Forelimb muscle (tissue), 1 donor: ENCODE results near the gene B3GALNT1. TPM values are rescaled to one million over a fixed set of nuclear protein-coding genes. Genes with fewer than 3 reads are reported as not detected.
"Not testable (repeated sequence)": the region's sequence is repeated elsewhere in the genome, so short reads cannot be mapped to it uniquely, and the experiment has no call there.

Source experiments
- DNase-seq: peaks from one replicate; pipeline ENCODE4 v3.0.0-alpha.2; 2013; ENCODE audit warnings: low read depth
- polyA plus RNA-seq: library from polyadenylated mRNA; unstranded; fragments of 120-200 nt; gene quantifications from one replicate; pipeline ENCODE4 v1.2.1, GENCODE V29; 2013; ENCODE audit not compliant: insufficient read length

Gene B3GALNT1
- polyA plus RNA-seq, 1 donor = 16.9 TPM

DNA sequence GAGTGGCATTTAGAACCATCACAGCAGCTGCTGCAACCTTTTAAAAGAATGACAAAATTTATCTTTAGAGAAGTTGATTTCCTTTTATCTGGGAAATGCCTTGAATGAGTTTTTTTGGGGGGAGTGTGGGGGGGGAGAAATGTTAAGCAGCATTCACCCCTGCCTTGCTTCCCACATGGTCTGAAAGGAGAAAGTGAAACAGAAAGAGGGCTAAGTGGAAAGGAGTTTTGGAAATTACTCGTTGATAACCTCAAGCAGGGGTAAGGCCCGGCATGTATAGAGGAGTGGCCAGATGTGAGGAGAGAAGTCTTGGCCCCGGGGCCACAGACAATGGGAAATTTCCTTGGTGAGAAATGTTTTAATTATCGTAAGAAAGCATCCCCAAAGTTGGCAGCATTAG, 23.5 kb downstream of the B3GALNT1 start:
- DNase-seq = no peak

DNA sequence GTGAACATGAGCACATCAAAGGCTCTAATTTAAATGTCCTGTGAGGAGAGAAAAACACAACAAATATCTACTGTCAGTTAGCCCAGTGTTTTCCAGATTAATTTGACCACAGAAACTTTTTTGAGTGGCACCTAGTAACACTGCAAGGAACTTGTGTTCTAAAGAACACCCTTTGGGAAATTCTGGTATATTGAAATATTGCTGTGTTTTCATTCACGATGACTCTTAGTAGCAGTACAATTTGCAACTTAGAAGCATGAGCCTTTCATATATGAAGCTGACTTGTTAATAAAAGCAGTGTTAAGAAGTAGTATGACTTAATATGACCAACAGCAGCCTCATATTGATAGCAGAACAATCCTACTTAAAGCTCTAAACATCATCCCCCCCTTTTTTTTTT, 32.0 kb downstream of the B3GALNT1 start:
- DNase-seq = no peak

DNA sequence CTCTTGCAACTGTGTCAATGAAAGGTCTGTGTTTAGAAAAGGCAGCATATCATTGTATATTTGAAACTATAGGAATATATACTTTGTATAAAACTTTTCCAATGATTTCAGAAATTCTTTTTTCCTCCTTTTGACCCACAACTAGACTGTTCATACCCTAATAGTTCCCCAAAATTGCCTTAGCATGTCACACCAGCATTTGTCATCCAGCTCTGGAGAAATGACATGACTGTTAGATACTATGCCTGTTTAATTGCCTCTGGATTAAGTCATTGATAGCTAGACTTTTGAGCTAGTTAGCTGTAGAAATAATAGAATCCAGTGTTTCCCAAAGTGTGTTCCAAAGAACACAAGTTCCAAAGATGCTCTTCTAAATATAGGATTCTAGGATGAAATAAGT, 32.4 kb downstream of the B3GALNT1 start:
- no peak for DNase-seq

DNA sequence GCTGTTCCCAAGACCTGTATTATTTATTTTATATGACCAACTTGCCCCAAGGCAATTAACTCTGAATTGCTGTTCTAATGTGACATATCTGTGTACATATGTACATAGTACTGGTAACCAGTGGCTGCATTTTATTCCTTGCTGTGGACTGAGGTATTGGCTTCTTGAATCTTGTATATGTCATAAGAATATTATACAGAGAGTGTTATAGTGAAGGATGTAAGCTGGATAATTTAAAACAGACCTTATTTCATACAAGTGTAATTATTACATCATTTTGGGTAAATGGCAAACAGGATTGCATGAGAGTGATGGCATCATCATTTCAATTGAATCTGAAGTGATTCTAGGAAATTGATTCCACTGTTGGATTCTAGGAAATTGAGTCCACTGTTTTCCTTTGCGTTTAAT, 32.9 kb downstream of the B3GALNT1 start:
- no peak for DNase-seq

DNA sequence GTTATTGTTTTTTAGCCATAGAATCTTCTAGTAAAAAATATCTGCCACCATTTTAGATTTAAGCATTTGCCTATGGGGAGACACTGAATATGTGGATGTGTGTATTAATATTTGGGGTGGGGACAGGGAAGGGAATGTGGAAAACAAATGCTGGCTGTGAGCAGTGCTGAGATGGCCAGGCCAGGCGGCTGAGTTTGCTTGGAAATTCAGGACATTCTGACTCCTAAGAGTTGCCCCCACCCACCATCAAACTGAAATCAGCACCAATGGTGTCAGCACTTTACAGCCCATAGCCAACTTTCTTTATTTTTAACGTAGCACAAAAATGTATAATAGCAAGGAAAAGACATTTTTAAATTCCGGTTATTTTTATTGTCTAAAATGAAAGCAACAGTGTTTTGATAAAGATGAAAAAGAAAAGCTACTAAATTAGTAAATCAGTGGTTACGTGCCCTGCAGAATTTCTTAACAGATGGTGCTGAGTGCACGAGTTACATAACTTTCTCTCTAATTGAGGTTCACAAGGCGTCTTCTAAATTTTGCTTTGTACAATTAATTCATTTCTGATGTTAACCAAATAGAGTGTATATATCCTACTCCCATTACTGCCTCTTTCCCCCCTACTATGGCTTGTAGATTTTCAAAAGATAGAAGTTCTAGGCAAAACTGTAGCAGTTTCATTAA, 34.0 kb downstream of the B3GALNT1 start:
- no peak for DNase-seq

DNA sequence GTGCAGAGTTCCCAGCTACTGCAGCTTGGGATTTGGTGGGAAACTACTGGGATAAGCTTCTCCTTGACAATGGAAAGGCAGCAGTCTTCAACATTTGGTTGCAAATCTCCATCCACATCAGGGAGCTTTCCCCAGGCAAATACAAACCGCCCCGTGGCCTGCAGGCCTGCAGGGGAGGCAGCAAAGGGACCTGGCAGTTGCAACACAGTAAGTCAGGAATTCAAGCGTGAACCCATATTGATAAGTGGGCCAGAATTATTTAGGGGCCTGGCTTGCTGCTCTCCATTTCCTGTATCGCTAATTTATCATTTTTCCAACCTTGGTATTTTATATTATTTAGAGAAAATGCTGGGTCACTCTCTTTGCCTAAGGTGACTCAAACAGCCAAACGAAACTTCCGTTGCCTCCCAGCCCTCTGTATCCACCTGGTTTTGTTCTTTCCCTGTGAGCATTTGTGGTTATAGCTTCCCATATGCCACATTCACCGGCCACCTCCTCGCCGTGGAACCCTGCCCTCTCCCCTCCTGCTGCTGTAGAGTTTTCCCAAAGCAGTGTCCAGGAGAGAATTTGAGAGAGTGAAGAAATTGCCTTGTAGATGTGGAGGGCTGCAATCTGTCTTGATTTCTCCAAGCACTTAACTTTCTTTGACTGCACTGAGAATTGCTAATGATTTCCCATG, 34.8 kb downstream of the B3GALNT1 start:
- no peak for DNase-seq

DNA sequence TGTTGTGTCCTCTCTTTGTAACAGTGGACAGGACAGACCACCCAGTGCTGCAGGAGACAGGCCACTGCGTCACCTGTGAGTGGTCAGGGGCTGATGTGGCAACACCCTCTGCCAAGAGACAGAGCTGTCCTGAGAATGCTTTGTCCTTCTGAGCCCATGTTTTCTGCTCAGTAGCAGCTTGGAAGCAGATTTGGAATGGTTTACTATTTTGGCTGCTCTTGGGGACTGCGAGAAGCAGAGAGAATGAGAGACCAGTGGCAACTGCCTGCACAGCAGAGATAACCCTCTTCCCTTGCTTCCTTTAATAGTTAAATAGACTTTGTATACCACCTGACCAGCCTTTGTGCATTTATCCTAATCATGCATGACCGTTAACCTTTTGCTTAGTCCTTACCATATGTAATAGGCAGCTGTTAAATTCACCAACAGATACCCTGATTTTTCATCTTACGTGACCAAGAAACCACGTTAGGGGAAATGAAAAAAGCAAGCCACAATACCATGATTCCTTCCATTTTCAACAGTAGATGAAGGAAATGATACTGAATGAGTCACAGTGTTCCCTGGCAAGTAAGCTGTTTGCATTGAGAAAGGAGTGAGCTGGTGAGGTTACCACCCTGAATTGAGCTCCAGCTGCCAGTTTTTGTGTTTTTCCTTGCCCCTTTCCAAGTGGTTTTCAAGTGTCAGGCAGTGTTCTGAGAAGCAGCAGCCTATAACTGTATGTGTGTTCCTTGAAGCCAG, 35.5 kb downstream of the B3GALNT1 start:
- no peak for DNase-seq

DNA sequence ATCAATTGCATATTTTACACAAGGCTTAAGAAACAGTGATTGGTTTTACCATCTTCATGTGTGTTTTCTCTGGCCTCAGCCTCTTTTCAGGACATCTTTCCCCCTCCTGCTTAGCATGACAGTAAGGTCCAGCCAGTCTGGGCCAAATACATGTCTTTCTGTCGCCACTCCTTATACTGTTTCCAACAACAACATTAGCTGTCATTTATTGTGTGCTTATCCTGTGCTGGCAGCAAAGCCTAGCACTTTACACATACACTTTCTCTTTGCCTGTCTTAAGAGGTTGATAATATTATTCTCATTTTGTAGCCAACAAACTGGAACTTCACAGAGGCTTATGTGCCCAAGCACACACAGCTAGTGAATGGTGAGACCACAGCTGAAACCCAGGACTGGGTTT, 37.8 kb downstream of the B3GALNT1 start:
- DNase-seq = no peak

DNA sequence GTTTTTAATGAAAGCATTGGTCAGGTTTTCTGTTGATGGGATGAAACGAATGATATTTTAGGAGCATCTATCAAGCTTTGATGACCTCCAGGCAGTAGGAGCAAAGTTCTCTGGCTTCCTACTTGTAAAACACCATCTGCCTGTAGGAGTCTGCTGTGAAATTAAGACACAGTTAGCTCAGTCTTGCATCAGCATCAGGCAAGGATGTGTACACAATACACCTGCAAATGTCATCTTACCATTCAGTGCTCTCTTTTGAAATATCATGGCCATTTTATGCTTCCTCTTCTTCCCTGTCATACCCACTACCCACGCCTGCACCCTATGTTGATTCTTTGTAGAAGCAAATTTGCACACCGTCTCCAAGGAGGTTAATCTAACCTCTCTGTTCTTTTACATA, 38.2 kb downstream of the B3GALNT1 start:
- no peak for DNase-seq

DNA sequence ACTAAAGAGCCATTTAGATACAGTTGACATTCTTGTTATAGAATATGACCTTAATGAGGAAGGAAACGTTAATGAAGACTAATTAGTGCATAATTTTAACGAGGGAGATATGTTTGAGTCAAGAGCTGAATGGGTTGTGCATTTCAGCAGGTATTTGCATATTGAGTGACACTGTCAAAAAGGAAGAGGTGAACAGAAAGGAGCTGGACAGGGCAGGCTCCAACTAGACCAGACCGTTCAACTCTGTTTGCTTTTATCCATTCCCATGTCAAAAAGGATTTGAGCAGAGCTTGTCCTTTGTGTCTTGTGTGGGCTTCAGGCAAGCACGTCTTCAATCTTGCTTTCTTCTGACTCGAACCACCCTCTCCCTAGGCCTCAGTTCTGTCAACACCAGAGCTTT, 40.7 kb downstream of the B3GALNT1 start:
- DNase-seq = no peak

DNA sequence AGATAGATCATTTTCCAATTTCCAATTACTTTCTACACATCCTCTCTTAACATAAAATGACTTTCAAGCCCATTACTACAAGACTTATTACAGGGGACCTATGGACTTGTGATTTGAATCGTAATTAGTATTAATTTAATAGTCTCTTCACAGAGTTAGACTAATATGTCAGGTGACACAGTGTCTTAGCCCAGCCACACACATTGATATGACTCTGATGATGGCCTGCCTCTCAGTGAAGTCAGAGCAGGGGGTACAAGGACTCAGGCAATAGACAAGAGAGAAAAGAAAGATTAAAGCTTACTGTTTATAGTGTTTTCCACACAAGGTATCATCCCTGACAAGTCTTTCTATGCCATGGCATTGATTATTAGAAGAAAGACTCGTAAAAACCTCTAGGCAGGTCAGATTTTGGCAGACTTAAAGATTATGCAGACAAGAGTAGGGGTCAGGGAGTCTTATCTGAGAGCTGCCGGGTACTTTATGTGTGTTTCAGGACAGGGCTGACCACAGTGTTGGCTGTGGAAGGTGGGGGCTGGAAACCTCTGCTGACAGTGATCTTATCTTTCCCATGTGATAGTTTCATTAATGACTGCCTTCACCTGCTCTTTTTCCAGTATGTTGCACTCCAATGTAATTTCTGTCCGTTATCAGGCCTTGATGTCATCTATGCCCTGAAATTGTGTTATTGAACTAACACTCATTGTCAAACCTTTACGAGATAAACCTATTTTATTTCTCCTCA, 50.1 kb downstream of the B3GALNT1 start:
- DNase-seq = no peak

DNA sequence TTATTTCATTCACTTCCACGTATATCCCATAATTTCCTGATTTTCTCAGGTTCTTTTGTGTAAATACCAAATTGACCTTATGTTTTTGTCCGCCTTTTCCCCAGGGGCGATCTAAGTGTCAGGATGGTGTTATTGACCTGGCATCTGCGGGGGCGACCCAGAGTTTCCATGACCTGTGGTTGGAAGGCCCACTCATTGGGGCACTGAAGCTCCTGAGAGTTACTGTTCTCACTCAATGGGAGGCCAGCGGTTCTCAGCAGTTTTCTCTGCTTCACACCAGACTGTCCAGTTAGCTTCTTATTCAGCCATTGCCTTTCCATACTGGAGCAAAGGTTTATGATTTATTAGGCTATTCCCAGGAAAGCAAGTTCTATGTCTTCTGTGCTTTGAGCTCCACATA, 53.3 kb downstream of the B3GALNT1 start:
- DNase-seq = no peak

DNA sequence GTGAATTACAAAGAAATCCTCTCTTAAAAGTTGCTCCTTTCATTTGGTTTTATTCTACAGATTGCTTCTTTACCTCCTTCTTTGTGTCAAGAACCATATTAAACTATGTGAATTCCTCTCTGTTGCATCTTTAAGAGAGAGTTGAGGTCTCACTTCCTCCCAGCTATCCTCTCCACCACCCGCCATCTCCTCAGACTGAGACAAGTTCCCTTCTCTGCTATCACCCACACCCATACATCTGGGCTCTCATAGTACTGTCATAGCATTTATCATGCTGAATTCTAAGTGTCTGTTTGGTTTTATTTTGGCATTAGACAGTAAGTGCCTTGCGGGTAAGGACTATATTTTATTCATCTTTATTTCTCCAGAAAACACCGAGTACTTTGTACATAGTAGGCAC, 54.2 kb downstream of the B3GALNT1 start:
- DNase-seq = no peak

DNA sequence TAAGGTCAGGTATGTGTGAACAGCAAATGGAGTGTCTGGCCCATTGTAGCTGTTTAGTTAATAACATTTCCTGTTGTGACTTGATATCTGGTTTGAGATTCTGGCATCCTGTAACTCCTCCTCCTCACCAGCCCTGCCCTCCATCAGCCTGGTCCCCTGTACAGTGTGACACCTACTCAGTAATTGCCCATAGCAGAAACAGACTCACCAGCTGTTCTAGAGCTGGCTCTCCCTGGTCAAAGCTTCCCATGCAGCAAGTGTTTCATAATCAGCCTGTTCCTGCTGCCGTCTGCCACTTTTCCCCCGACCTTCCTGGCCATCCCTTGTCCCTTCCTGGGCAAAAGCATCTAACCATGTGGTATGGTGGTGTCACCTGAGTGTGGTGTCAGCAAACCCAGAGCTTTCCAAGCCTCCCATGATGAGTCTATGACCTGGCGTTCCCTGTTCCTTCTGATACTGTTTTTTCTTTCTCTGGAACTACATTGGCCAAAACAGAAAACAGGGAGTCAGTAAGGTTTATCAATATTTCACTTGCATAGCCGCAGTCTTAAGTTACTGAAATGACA, 55.4 kb downstream of the B3GALNT1 start:
- no peak for DNase-seq

DNA sequence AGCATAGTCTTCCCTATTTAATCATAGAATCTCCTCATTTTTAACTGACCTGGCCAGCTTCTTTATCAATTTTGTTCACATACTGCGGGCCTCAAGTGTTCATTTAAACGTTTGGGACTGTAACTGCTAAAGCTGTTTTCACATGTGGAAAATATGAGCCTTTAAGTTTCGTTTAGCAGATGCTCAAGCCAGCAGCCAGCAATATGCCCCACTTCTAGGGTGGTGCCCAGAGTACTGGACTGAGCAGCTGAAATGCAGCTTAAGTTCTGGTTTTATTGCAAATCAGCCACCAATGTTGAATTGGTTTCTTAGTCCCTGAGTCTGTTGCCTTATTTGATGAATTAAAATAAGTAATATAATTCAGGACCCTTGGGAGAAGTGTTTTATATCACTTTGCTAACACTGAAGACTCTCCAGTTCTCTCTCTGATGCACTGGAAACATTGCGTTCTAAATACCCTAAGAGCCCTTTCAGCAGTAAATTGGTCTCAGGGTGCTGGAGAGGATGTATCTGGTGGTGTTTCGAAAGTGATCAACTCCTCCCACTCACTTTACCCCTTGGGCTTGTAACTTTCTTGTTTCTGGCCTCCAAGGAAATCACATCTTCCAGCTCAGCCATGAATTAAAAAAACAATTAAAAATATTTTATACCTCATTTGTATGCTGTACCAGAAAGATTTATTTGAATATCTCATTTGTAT, 61.7 kb downstream of the B3GALNT1 start:
- DNase-seq = no peak

DNA sequence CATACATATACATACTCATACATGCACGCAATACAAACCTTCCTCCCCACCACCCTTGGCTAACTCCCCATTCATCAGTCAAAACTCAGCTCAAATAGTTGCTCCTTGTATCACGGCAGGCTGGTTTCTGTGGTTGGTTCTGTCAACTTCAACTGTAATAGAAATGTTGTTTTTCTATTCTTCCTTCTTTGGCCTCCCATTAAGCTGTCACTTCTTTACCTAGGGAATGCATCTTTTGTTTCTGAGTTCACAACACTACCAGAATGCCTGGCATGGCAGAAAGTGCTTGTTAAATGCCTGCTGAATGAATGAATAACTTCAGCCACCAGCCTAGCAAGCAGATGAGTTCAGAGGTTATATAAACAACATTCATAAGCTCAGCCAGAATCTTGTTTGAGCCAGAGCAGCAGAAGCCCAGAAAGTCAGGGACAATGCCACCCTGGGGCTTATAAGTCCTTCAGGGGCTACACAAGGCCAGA, 63.1 kb downstream of the B3GALNT1 start:
- no peak for DNase-seq

DNA sequence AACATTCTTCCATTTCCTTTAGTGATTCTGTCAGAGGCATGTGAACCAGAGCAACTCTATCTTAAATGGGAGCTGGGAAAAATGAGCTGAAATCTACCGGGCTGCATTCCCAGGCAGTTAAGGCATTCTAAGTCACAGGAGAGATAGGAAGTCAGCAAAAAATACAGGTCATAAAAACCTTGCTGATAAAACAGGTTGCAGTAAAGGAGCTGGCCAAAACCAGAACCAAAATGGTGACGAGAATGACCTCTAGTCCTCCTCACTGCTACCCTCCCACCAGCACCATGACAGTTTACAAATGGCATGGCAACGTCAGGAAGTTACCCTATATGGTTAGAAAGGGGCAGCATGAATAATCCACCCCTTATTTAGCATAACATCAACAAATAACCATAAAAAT, 66.4 kb downstream of the B3GALNT1 start:
- no peak for DNase-seq

DNA sequence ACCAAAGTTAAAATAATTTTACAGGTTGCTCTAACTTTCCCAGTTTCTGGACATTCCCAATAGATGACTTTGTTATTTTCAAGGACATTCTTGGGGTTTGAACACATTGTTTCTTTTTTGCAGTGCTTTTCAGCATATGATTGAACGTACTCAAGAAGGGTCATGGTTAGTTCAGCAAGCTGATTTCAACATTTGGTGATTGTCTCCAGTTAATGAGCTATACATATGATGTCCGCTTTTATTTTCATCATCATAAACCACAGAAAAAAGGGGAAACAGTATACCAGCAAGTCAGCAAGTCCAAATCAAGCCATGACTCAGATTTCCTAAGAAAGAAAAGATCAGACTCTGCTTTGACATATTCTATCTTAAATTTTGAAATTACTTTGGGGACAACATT, 69.4 kb downstream of the B3GALNT1 start:
- no peak for DNase-seq

DNA sequence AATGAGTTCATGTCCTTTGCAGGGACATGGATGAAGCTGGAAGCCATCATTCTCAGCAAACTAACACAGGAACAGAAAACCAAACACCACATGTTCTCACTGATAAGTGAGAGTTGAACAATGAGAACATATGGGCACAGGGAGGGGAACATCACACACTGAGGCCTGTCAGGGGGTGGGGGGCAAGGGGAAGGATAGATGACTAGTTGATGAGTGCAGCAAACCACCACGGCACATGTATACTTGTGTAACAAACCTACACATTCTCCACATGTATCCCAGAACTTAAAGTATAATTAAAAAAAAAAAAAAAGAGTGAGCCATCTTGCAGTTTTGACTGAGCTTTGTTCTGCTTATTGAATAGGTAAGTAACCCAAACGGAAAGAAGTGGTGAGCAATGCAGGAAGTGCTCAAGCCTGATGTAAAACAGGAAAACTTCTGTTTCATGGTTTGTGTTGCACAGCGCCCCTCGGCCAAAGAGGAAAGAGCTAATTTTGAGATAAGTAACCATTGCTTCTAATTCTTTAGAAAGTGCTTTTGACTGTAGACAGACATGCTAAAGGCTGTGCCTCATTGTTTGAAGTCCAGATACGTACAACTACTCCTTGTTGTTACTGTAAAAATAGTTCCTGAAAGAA, 70.1 kb downstream of the B3GALNT1 start:
- DNase-seq = not testable (repeated sequence)
